ENCODE results near the gene BTNL9.

- TF ChIP-seq, protein P1, sequence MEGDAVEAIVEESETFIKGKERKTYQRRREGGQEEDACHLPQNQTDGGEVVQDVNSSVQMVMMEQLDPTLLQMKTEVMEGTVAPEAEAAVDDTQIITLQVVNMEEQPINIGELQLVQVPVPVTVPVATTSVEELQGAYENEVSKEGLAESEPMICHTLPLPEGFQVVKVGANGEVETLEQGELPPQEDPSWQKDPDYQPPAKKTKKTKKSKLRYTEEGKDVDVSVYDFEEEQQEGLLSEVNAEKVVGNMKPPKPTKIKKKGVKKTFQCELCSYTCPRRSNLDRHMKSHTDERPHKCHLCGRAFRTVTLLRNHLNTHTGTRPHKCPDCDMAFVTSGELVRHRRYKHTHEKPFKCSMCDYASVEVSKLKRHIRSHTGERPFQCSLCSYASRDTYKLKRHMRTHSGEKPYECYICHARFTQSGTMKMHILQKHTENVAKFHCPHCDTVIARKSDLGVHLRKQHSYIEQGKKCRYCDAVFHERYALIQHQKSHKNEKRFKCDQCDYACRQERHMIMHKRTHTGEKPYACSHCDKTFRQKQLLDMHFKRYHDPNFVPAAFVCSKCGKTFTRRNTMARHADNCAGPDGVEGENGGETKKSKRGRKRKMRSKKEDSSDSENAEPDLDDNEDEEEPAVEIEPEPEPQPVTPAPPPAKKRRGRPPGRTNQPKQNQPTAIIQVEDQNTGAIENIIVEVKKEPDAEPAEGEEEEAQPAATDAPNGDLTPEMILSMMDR (CRISPR knock-in tag; IDR thresholded peaks at IDR 0.05), result peak; percentile 22; the same call in 1 of the 2 replicates
- no peak; the same call in 1 of the 2 replicates for TF ChIP-seq EZH2 (conservative IDR thresholded peaks at IDR 0.05; ENCODE audit: low read depth, low read length)
- TF ChIP-seq ZFAT (CRISPR knock-in tag; conservative IDR thresholded peaks at IDR 0.05), result no peak
- no peak for TF ChIP-seq KLF16 (CRISPR knock-in tag; IDR thresholded peaks at IDR 0.05)
- no peak for TF ChIP-seq ZNF24 (IDR thresholded peaks at IDR 0.05)
- no peak for TF ChIP-seq PHF21A (CRISPR knock-in tag; IDR thresholded peaks at IDR 0.05)
- TF ChIP-seq ZNF263 (CRISPR knock-in tag; IDR thresholded peaks at IDR 0.05), result no peak
- no peak for TF ChIP-seq SP1 (IDR thresholded peaks at IDR 0.05)
- no peak for TF ChIP-seq SP1 (CRISPR knock-in tag; IDR thresholded peaks at IDR 0.05)
- no peak for TF ChIP-seq SMARCC2 (IDR thresholded peaks at IDR 0.05)
- no peak for TF ChIP-seq MAFK (conservative IDR thresholded peaks at IDR 0.05 in 1 of 2, IDR thresholded peaks at IDR 0.05 in 1 of 2; ENCODE audit: low read length in 2 of 2)
- TF ChIP-seq ZZZ3 (CRISPR knock-in tag; IDR thresholded peaks at IDR 0.05; ENCODE audit: borderline replicate concordance), result no peak
- TF ChIP-seq ZNF34 (CRISPR knock-in tag; IDR thresholded peaks at IDR 0.05; ENCODE audit: borderline replicate concordance), result no peak
- TF ChIP-seq ZNF496 (CRISPR knock-in tag; IDR thresholded peaks at IDR 0.05; ENCODE audit: insufficient replicate concordance), result no peak
Observed at GRCh38 chr5:181059297-181060230, 19.5 kb downstream of the BTNL9 start.
